H1 (cell line): ENCODE results near the gene ERG28. TPM values are rescaled to one million over a fixed set of nuclear protein-coding genes. Genes with fewer than 3 reads are reported as not detected.

Source experiments
- CHD7 ChIP-seq: fragments of 300-600 bp; sonication (generic); IDR thresholded peaks from 2 replicates; pipeline ENCODE4 v1.7.1; 2012; ENCODE audit warnings: low read length, moderate library complexity, mild to moderate bottlenecking, inconsistent platforms; ENCODE audit not compliant: insufficient replicate concordance
- GABPA ChIP-seq: IDR thresholded peaks from 2 replicates; pipeline ENCODE4 v1.6.1; 2011; ENCODE audit warnings: mild to moderate bottlenecking, low read length, moderate library complexity, borderline replicate concordance; ENCODE audit not compliant: insufficient read depth
- HDAC6 ChIP-seq: IDR thresholded peaks from one replicate; pipeline ENCODE4 v1.7.1; 2012; ENCODE audit warnings: low read depth, mild to moderate bottlenecking, inconsistent platforms, low read length, moderate library complexity
- KDM5A ChIP-seq: fragments of 200-600 bp; IDR thresholded peaks from 2 replicates; pipeline ENCODE4 v1.7.1; 2012; ENCODE audit warnings: mild to moderate bottlenecking, low read length, inconsistent platforms, mixed read lengths
- NANOG ChIP-seq: IDR thresholded peaks from 2 replicates; pipeline ENCODE4 v1.6.1; 2011; ENCODE audit warnings: low read length, low read depth, mild to moderate bottlenecking, inconsistent platforms; ENCODE audit not compliant: insufficient read depth, poor library complexity, severe bottlenecking
- polyA plus RNA-seq, 7 experiments: library from polyadenylated mRNA; depleted of rRNA in 3 of 7; stranded (reverse) in 5 of 7; unstranded in 2 of 7; fragments of >200 nt in 5 of 7; fragments of 200-250 nt in 2 of 7; gene quantifications; 1 replicate in 5 of 7; 2 replicates in 1 of 7; 4 replicates in 1 of 7; pipeline versions ENCODE4 v1.2.1 to v1.2.3, GENCODE V29; 2011 to 2013; ENCODE audit warnings: missing spikeins in 2 of 7, mixed read lengths in 2 of 7
- total RNA-seq: library from RNA; stranded (reverse); fragmentation: NEBNext Ultra II Directional; extraction: Animal tissue kit (Norgen Biotek cat#: 25700); gene quantifications from 2 replicates; pipeline ENCODE4 v1.2.1, GENCODE V29; 2021

The ERG28 gene
- total and polyA plus RNA-seq, 2 of the 8 experiments (the other 6 are each of a cell fraction or from before 2014, with no cell fraction given) = 32.6 to 56.7 TPM

DNA sequence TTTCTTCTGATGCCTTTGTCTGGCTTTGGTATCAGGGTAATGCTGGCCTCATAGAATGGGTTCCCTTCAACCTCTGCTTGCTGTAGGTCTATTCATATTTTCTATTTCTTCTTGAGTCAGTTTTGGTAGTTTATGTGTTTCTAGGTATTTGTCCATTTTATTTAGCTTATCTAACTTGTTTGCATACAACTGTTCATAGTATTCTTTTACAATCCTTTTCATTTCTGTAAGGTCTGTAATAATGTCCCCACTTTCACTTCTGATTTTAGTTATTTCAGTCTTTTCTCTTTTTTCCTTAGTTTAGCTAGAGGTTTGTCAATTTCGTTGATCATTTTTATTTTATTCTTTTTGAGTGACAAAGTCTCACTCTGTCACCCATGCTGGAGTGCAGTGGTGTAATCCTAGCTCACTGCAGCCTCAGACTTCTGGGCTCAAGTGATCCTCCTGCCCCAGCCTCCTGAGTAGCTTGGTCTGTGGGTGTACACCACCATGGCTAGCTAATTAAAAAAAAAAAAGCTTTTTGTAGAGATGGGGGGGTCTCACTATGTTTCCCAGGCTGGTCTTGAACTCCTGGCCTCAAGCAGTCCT, 12.0 kb upstream of the ERG28 start (continued):
- TF ChIP-seq CHD7 (no peak), HDAC6 (no peak), GABPA (no peak), KDM5A (no peak), NANOG (no peak)
